Stimulated activated CD8-positive, alpha-beta memory T cell treated with anti-CD3 and anti-CD28 coated beads, Interleukin-15, amount 100 ng/mL, for 1 hour (primary cell): ENCODE data around the gene NR1H4.
"Not testable (repeated sequence)": the region's sequence is repeated elsewhere in the genome, so short reads cannot be mapped to it uniquely, and the experiment has no call there.

Experiments used
- DNase-seq: peaks from one replicate; pipeline ENCODE4 v3.0.0-alpha.2; 2020; ENCODE audit warnings: low read depth

The NR1H4 gene

DNA sequence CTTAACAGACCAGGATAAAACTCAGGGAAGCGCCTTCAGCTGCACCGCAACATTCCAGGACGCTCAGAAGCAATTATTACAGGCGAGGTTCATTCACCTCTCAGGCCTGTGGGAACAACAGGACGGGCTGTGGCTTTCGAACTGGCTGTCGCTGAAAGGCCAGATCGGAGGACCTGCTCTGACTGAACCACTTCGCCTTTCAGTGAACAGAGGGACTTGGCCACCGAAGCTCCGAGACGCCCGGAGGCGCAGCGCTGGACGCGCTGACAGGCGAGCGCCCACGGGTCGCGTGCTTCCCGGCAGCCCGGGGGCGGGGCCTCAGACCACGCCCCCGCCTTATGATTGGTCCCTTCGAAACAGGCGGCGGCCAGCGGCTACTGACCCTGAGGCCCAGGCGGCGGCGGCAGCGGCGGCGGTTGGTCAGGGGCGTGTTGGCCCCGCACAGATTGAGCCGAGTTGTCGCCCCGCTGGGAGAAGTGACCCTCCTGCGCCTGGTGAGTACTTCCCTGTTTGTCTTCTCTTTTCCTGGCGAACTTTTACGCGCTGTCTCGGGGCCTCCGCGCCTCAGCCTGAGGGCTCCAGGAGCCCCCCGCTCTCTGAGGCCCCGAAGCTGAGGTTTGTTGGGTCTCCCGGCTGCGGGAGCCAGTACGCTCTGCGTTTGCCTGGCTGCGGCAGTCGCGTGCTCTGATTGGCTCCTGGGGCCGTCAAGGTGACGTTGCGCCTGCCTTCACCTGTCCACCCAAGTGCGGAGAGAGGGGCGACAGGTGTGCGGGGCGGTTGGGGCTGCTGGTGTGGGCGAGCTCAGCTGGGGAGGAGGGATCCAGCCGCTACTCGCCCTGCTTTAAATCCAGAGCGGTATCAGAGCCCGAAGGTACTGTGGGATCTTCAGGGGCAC is 99.9 kb downstream of the NR1H4 start, which contains the start of gene GAS2L3:
Gene GAS2L3, plus strand, starts transcription at position 393 of the 895 bp plus-strand sequence. CDS start 21,221 bp downstream, outside the sequence.
- peak; percentile 0 for DNase-seq

DNA sequence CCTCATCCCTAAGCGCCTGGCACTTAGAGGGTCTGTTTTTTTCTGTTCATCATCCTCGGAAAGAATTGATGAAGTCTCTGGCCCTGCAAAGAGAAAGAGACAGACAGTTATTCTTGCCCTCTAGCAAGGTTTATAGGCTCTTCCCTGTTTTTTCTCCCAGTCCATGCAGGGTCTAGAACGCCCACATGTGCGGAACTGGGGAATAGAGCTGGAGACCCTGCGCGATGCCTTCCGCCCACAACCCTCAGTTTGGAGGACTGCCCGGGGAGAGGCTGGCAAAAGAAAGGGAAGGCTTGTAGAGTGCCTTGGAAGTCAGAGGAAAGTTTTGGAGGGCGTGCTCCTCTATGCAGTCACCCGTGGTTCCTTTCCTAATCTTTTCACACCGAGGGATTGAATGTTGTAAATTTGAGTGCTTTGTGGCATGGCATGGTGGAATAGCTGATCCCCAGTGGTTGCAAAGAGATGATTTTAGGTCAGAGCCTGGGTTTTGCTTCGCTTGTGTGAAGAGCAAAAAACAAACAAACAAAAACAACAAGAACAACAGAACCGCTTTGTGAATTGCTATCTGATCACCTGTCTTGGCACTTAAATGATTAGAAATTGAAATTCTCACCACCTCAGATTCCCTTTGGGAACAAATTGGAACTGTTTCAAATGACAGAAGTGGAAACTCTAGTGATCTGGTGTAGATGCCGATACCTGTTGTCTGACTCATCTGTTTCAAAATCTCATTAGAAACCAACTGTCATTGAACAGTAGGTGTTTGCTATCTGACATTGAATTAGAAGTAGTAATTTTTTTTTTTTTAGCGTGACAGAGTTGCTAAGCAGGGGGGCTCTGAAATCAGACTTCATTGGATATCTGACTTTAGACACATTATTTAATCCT is 100.8 kb downstream of the NR1H4 start:
- no peak for DNase-seq

DNA sequence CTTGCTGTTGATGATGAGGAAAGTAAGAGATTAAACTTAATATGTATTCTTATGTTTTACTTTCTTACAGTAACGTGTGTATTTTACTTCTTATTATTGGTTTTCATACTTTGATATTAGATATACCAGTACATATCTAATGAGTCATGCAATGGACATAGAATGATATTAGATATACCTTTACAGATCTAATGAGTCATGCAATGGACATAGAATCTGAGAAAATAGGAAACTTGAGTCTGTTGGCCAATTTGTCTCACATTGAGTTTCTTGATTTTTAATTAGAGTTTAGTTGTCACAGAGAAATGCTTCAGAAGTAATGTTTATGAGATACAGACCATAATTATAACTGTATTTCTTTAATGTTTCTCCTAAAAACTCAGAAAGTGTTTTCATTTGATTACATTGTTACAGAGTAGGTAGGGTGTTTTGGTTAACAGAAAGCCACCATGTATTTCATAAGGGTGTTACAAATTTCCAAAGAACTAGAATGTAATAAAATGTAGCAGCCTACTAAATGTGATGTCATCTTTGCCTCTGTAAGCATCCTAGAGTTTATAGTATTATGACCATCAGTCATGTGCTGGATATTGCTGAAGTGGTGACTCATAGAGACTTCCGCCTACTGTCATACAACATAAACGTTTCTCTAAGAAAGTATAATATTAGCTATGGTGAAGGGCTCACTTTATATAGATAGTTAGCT is 102.8 kb downstream of the NR1H4 start:
- DNase-seq = no peak

DNA sequence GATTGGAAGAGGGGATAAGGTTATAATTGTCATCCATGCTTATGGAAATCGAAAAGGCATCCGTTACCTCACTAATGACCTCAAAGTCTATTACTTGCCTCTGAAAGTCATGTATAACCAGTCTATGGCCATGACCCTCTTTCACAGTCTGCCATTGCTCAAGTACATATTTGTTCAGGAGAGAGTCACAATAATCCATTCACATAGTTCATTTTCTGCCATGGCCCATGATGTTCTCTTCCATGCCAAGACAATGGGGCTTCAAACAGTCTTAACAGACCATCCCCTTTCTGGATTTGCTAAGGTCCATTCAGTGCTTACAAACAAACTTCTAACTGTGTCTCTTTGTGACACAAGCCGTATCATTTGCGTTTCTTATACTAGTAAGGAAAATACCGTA is 105.3 kb downstream of the NR1H4 start:
- DNase-seq = no peak

DNA sequence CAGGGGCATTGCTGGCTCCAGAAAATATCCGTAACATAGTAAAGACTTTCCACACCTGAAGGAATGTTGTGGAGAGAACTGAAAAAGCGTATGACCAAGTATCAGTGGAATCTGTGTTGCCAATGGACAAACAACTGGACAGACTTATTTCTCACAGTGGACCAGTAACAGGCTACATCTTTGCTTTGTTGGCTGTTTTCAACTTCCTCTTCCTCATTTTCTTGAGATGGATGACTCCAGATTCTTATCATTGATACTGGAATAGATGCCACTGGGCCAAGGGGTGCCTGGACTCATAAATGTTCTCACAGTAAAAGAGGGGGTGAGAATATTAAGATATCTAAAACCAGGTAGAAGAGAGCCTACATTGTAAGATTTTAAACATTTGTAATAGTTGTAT is 106.2 kb downstream of the NR1H4 start:
- no peak for DNase-seq

DNA sequence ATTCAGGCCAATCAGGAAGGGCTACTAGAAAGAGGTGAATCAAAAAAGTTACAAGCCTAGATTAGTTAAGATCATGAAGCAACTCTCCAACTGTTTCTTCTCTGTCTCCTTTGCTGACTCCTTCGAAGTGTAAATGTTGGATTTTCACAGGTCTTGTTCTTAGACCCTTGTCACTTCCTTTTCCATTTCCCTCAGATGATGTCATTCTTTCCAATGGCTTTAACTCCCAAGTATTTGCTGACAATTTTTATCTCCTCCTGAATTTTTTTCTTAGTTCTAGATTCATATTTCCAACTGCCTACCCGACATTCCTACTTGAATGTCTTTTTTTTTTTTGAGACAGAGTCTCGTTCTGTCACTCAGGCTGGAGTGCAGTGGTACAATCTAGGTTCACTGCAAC is 110.6 kb downstream of the NR1H4 start:
- no peak for DNase-seq

DNA sequence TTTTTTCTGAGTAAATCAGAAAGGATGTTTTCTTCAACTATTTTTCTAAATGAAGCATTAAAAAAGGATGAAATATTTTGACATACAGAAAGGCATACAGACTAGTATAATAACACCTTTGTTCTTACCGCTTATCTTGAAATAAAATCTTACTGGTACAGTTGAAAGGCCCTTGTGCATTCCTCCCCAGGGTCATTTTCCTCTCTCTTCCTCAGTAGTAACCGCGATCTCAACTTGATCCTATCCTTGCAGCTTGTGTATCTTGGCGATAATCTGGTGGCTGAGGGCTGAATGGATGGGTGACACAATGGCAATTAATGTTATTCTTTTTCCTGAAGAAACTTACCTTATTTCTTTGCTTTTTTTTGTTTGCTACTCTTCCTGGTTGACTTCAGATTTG is 118.3 kb downstream of the NR1H4 start:
- no peak for DNase-seq

DNA sequence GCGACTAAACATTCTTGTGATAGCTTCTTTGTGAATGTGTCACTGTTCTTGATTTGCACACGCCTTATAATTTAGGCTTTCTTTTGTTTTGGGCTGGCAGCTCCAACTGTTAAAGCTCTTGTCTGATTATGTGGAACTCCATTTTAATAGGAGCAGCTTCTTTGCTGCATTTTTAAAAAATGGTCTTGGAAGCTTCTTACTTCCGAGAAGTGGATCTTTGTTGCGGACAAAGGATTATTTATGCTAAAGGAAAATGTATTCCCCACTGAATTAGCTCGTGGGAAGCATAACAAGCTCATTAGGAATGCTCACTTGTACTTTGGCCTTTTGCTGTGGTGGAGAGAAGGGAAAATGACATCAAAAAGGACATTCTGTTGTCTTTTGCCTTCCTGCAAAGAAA is 119.8 kb downstream of the NR1H4 start:
- no peak for DNase-seq

DNA sequence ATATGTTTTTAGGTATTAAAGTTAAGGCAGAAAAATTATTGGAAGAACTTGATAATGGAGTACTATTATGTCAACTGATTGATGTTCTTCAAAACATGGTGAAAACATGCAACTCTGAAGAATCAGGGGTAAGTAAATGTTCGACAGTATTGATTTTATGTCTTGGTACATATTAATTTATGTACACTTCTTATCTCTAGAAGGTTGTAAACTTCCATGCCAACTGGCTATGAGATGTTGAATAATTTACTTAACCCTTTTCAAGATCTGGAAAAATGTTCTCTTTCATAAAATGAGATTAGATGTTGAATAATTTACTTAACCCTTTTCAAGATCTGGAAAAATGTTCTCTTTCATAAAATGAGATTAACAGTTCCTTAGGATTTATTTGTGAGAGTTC is 128.0 kb downstream of the NR1H4 start:
- no peak for DNase-seq

DNA sequence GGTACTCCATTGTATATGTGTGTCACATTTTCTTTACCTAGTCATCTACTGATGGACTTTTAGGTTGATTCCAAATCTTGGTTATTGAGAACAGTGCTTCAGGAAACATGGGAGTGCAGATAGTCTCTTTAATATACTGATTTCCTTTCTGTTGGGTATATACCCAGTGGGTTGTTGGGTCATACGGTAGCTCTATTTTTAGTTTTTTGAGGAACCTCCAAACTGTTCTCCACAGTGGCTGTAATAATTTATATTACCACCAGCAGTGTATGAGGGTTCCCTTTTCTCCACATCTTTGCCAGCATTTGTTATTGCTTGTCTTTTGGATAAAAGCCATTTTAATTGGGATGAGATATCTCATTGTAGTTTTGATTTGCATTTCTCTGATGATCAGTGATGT is 129.3 kb downstream of the NR1H4 start:
- DNase-seq = not testable (repeated sequence)

DNA sequence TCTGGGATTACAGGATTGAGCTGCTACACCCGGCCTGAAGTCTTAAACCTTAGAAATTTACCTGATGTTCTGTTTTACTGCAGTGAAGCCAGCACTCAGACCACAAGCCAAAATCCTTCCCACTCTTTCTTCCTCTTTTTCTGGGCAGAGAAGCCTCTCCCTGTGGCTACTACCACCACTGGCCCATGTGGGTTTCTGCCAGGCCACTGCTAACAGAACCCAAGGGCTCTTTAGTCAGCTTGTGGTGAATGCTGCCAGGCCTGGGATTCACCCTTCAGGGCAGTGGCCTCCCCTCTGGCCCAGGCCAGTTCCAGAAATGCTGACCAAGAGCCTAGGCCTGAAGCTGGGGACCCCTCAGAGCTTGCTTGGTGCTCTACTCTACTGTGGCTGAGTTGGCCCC is 135.1 kb downstream of the NR1H4 start:
- DNase-seq = no peak

DNA sequence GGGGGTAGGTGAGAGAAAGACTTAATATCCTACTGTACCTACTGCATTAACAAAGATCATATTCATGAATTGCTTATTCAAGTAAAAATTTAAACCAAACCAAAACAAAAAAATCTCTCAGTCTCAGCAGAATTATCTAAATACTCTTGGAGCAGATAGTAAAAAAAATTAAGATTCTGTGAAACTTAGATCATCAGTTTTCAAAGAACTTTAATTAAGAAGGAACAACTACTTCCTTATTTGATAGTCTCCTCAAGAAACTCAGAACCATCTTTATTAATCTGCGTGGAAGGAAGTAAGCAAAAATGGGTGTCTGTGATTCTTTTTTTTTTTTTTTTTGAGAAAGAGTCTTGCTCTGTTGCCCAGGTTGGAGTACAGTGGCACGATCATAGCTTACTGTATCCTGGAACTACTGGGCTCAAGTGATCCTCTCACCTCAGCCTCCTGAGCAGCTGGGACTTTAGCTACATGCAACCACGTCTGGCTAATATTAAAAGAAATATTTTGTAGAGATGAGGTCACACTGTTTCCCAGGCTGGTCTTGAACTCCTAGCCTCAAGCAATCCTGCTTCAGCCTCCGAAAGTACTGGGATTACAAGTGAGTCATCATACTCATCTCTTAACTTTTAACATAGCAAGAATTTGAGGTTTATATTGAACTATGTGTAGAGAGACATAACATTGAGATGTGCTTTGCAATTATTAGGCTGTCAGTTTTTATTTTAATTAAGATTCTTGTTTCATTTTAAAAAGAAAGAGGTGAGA is 137.2 kb downstream of the NR1H4 start:
- no peak for DNase-seq

DNA sequence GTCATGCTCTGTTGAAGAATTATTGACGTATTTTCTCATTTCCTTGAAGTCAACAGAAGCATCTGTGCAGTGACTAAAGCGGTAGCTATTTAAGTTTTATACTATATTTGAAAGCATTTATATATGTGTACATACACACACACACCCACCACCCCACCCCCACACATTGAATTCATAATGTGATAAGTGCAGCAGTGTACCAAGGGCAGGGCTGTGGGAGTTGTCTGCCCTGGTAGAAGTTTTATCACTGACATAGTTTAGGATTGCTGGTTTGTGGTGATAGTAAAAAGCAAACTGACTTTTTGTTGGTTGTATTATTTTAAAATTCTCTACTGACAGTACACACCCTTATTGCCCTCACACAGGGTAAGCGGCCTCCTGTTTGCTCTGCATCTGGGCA is 138.9 kb downstream of the NR1H4 start:
- DNase-seq = no peak
